ENCODE data around the gene PRKCB.

- no peak for TF ChIP-seq CTCF (conservative IDR thresholded peaks at IDR 0.05; ENCODE audit: low read length)
- TF ChIP-seq EZH2phosphoT487 (IDR thresholded peaks at IDR 0.05; ENCODE audit: borderline replicate concordance, low read depth, low read length): no peak
Measured at GRCh38 chr16:23959752-23960072, 123.9 kb downstream of the PRKCB start.

All from OCI-LY7 (cell line).